Measurements from ENCODE around the gene MRPL54.

Gene MRPL54

DNA sequence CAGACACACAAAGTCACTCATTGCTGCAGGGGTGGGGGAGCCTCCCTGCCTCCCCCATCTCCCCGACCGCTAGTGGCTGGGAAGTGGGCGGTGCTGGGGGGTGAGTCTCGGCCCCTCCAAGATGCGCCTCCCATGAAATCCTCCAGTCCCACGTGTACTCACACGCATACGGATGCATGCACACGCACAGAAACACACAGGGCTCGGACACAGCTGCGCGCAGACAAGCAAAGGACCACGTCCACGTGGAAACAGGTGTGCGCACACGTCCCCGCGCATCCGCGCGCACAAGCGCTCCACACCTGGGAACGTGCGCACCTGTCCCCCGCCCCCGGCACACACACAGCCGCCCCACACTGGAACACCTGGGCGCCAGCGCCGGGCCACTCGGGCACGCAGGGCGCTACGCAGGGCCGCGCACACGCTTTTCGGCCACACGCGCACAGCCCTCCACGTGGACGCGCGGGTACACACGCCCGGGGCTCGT, 23.0 kb downstream of the MRPL54 start:
- no peak for DNase-seq (ENCODE audit: low spot score)

DNA sequence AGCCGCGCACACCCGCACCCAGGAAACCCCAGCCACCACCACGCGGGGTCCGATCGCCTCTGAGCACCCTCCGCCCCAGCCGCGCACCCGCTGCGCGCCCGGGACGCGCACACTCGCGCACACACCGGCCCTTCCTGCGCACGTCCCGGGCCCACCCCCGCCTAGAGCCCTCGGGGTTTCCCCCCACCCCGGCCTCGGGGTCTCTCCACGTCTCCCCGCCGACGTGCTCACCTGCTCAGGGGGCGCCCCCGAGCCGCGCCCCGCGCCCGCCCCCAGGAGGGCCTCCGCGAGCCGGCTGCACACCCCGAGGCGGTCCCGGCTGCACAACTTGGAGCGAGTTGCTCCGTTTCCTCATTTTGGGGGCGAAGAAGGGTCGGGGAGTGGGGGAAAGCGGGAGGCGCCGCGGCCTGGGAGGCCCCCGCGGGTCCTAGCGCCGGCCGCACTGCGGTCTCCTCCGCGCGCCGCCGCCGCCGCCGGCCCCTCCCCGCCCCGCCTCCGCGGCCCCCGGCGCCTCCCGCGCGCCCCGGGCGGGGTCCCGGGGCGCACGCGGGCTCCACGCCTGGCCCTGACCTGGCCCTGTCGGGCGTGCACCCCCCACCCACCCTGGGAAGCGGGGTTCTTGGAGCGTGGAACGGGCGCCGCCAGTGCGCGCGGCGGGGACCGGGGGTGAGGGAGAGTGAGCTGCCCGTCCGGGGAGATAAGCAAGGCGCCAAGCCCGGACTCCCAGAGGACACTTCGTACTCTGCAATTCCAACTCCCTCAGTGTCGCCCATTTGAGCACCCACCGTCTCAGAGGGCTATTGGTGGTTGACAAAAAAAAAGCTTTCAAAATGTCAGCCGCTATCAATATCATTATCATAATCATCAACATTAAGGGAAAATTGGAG, 23.7 kb downstream of the MRPL54 start, which contains the start of gene MATK:
Gene MATK (minus strand): TSS at position 444 of the 887 bp plus-strand sequence. CDS start 1,246 bp downstream, outside the sequence.
- DNase-seq (ENCODE audit: low spot score): no peak

DNA sequence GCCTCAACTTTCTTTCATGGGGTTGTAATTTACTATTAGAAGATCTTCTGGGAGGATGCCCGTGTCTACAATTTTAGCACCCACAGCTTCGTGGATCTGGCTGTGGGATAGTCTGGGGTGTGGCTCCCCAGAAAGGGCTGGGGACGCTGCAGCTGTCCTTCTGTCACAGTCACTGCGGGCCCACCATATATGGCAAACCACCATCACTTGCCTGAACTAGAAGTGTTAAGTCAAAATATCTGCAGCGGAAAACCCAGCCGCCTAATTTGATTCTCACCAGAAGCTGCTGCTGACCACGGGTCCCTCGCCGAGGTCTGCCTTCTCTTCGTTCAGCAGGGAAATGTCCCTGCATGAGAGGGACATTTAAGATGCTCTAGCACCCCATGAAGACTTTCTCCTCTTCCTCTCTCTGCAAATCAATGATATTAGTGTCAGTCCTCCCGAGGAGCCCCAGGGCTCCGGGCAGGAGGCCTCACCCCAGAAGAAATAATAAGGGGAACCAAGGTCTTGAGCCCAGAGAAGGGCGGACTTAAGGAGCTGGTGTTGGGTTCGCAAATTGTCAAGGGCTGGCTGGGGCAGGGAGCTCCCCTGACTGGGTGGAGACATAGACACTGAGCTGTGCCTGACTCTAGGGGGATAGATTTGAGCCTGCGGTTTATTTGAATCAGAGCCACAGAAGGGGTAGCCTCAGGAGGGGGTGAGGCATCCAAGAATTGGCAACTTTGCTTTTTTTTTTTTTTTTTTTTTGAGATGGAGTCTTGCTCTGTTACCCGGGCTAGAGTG, 26.7 kb downstream of the MRPL54 start:
- no peak for DNase-seq (ENCODE audit: low spot score)

DNA sequence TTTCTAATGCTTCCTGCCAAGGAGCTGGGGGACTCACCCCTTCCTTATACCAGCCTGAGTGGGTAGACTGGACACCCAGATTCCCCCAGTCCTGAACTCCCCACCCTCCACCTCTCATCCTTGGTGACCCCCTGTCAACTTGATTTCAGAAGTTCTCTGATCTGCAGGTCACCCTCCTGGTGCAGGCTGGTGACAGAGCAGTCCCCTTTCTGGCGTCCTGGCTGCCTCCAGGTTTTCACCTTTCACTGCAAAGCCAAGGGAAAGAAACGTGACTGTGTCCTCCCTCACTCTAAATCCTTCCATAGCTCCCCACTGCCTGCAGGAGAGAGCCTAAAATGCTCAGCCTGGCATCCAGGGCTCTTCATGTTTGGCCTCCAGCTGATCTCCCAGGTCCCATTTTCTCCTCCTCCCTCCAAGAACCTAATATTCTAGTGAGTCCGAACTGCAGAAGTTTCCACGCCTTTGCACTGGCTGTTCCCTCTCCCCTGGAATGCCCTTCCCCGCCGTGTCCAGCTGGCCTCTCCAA, 27.8 kb downstream of the MRPL54 start:
- no peak for DNase-seq (ENCODE audit: low spot score)

DNA sequence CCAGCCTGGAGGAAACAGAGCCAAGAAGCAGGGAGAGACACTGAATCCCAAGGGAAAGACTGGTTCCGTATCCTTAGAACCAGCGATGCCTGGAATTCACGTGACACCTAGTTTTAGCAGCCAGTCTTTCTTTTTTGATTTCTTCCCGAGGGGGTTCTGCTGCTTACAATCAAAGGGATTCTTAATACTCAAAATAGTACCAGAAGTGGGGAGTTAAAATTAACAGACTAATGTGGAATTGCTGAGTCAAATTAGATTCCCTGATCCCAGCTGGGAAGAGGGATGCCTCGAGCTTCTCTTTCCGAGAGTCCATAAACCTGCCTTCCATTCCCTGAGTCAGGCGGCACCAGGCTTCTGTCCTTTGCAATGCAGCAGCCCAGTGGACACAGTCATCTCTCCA, 28.5 kb downstream of the MRPL54 start:
- DNase-seq (ENCODE audit: low spot score): no peak

DNA sequence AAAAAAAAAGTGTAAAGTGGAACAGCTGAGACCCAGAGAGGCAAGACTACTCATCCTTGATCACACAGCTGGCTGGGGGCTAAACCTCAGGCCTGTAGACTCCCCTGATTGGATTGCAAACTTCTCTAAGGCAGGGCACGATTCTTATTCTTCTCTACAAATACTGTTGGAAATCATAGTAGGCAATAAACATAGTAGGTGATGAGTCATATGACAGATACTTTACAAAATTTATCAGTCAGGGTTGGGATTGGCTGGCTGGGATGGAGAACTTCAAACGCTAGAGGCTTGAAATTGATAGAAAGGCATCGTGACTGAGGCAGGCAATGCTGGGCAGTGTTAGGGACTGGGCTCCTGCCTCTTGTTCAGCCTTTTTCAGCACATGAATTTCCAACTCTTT, 29.6 kb downstream of the MRPL54 start:
- DNase-seq (ENCODE audit: low spot score): no peak

DNA sequence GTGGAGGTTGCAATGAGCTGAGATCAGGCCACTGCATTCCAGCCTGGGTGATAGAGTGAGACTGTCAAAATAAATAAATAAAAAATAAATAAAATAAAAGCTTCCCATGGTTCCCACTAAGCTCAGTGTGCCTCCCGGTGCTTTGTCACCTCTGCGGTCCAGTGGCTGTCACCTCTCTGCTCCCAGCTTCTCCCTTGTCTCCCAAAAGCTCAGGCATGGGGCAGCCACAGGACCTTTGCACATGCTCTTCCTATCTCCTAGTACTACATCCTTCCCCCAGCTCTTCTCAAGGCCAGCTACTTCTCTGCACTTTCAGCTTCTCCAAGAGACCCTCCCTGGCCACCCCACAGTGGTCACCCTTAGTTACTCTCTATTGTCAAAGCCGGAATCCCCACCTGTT, 31.3 kb downstream of the MRPL54 start:
- no peak for DNase-seq (ENCODE audit: low spot score)

DNA sequence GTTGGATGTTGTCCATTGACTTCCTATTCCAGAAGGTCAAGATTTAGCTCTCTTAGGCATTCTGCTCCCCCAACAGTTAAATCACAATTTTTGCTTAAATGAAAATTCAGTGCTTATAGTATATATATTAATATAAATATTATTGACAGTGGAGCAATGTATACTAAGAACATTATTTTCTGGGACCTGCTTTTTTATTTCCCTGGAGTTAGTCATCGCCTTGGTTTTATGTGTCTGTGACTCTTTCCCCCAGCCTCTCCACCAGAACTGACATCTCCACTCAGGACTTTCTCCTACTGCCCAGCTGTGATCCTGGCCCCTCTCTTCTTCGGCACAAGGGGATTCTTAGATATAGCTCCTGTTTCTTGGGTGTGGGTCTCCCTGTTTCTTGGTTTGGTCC, 33.9 kb downstream of the MRPL54 start:
- DNase-seq (ENCODE audit: low spot score): no peak

DNA sequence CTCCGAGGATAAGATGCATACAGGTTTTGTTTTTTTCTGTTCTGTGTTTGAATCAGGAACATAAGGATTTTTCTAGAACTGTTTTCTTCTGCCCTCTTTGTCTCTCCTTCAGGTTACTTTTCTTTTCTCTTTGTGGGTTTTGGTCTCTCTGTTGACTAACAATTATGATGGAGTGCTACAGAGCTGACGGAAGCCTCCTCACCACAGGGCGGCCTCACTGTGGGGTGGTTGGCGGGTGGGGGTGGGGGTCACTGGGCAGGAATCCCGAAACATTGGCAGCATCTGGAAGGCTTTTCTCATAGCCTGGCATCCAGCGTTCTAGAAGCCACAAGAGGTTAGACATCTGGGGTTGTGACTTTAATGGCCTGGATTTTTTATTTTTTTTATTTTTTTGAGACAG, 35.7 kb downstream of the MRPL54 start:
- DNase-seq (ENCODE audit: low spot score): no peak

DNA sequence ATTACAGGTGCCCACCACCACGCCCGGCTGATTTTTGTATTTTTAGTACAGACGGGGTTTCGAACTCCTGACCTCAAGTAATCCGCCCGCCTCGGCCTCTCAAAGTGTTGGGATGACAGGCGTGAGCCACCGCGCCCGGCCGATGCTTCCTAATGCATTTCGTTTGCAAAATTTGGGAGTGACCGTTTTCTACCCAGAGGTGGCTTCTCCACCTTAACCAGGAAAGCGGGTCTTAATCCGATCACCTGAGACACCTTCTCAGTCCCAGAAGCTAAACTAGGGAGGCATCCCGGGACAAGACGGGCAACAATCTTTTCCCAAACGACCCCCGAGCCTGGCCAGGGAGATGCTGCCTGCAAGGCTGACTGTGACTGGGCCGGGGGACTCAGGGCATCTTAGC, 38.5 kb downstream of the MRPL54 start:
- DNase-seq (ENCODE audit: low spot score): no peak

DNA sequence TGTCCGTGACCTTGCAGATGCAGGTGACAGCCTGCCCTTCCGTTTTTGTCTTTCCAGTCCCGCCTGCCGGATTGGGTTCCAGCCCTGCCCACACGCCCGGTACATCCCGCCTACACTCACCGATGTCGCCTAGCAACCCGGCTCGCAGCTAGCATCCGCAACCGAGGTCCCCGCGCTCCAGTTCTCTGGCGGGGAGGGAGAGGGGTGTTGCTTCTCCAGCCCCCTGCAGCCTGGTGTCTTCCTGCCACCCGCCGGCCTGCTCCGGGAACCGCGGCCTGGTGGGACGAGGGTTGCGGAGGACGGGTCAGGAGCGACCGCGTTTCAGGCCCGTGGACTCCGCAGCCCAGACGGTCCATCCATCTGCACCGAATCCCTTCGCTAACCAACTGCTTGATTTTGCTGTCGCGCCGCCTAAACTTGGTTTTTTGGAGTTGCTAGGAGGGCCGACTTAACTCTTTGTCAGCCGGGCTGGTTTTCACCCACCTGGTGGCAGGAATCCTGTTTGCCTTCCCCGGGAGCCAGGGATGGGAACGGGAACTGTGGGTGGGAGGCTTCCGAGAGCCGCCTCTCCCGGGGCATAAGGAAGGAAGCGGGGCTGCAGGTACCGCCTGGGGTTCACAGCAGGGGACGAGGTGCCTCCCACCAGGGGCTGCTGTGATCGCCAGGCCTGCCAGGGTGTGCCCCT, 39.1 kb downstream of the MRPL54 start:
- no peak for DNase-seq (ENCODE audit: low spot score)

DNA sequence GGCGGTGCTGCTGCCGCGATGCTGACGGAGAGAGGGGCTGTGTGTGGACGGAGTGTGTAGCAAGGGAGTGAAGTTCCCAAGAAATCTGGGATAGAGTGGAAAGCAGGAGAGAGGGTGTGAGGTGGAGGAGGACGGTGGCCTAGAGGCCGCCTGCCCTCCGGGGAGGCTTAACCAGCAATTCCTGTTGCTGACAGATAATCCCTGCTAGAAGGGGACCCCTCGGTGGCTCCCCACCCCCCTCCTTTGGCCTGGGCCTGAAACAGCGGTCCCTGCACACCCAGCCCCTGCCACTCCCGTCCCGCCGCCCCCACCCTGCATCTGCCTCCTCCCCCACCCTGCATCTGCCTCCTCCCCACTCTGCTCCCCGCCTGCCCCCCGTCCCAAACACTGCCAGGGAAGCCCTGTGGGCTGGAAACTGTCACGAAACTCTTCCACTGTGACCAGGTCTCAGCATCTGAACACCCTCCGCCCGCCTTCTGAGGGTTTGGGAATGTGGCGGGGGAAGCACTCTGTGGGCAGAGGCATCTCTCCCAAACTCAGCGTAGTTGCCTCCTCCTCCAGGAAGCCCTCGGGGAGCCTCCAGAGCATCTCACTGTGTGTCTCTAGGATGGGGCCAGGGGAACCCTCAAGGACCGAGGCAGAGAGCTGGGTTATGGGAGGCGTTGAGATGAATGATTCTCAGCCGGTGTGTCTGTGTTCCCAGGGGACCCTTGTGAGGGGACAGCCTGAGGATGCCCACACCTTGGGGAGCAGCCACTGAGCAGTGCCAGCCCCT, 40.8 kb downstream of the MRPL54 start:
- DNase-seq (ENCODE audit: low spot score): no peak

DNA sequence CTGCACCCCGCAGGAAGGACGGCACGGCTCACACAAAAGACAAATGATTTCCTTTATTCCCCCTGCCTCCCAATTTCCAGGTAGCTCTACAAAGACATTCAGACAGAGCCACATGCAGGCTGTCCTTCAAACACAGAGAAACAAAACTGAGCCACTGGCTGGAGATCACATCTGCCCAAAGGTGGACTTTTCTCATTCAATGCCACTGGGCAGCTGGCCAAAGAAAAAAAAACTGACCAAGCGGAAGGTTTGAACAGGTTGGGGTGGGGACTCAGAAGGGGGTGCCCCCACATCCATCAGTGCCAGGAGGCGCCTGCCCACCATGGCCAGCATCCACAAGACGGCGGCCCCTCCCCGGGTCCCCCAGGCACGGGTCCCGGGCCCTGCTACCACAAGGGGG, 41.5 kb downstream of the MRPL54 start:
- DNase-seq (ENCODE audit: low spot score): no peak

DNA sequence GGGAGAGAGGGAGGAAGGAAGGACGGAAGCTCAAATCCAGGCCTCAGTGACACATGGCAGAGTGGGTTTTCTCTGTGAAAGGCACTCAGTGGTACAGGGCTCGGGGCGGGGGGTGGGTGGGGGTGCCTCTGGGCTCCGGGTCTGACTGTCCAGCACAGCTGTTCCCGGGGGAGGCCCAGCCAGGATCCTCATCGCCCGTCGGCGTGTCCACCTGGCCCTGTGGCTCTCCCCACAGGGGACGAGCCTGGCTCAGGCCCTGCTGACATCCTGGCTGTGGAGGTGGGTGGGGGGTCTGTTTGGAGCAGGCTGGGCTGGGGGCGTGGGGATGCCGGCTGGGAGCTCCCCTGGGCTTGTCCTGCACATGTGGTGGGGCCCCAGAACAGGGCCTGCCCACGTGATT, 41.9 kb downstream of the MRPL54 start:
- DNase-seq (ENCODE audit: low spot score): no peak

DNA sequence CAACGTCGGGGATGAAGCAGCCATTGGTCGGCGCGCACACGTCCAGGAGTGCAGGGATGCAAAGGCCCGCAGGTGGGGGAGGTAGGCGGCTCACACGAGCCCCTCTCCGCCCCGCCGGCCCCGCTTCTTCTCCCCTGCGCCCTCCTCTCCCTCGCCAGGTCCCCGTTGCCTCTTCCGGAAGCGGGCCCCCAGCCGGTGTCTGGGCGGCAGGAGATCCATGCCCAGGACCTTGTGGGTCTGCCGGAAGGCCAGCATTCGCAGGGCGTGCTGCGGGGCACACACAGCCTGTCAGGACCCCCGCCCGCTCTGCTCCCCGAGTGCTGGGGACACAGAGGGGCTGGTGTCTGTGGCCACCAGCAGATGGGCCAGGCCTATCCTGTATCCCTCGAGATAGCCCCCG, 43.4 kb downstream of the MRPL54 start:
- no peak for DNase-seq (ENCODE audit: low spot score)

DNA sequence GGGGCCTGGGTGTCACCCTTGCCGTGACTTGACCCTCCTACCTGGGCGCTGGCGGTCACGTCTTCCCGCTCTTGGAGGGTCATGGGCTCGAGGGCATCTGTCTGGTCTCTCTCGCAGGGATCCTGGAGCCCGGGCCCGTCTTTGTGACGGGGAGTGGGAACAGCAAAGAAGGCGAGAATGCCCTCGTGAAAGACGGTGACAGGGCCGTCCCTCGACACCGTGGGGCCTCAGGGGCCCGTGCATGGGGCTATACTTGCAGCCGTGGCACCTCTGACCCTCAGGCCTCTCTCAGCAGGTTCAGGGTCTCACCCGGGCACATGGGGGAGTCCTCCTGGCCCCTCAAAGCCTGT, 44.6 kb downstream of the MRPL54 start:
- no peak for DNase-seq (ENCODE audit: low spot score)

DNA sequence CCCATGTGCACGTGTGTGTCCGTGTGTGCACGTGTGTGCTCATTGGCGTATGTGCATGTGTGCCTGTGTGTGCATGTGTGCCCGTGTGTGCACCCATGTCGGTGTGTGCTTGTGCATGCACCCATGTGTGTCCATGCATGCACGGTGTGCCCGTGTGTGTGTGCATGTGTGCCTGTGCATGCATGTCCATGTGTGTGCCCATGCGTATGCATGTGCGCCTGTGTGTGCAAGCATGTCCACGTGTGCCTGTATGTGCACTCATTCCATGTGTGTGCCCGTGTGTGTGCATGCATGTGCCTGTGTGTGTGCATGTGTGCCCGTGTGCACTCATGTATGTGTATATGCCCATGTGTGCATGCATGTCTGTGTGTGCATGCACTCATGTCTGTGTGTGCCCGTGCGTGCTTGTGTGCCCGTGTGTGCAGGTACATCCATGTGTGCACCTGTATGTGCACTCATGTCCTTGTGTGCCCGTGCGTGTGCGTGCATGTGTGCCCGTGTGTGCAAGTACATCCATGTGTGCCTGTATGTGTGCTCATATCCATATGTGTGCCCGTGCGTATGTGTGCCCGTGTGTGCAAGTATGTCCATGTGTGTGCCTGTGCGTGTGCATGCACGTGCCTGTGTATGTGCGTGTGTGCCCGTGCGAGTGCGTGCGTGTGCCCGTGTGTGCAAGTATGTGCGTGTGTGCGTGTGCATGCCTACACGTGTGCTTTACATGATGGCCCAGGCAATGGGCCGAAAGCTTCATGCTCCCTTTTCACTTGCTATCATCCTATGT, 45.3 kb downstream of the MRPL54 start:
- no peak for DNase-seq (ENCODE audit: low spot score)

DNA sequence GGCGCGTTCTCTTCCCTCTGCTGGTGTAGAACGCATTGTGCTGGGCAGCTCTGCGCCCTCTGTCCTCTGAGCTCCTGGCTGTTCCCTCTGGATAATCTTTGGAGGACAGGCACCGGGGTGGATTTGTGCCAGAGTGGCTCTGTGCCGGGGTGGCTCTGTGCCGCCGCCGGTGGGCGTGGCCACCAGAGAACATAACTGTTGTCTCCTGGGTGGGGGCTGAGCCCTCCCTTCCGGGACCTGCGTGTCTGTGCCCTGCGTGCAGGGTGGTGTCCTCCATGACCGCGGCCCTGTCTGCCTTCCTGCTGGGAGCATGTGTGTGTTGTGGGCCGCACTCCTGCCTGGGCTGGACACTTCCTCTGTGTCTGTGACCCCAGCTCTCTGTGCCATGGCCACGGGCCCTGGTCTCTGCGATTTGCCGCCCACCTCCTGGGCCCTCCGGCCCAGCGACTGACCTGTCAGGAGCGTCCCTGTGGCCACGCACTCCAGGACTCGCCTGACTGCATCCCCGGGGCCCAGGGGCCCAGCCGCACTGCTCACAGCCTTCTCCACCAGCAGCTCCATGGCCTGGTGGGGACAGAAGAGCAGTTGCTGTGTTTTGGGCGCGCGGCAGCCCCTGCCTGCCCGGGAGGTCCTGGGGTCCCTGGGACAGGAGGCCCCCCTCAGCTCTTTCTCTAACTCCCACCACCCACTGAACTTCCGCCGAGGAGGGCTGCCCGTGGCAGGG, 46.1 kb downstream of the MRPL54 start:
- no peak for DNase-seq (ENCODE audit: low spot score)

DNA sequence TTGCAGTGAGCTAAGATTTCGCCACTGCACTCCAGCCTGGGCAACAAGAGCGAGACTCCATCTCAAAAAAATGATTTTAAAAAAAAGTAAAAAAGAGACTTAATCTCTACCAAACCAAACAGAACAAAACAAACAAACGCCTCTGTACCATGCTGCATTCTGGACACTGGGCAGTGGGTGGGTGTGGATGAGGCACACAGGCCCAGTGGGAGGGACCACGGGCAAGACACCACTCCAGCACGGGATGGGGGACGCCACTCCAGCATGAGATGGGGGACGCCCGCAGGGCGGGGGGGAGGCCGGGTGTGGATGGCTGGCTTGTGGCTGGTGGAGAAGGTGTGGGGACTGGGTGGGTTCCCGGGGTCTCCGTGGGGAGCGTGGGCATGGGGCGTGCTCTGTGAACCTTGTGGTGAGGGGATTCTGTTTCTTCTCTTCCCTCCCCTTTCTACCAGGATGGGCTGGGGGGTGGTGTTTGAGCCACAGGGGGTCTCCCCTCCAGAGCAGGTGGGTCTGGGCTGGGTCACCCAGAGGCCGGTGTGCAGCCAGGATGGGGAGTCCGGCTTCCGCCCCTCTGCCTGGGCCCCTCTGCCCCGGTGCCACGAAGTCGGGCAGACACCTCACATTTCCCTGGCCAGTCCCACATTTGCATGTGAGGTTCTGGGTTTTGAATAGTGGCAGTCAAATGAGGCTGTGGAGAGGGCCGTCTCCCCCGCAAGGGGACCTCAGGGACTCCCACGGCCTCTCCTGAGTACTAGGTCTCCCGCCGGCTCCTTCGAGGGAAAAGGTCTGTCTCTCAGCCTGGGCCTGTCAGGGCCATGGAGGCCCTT, 47.6 kb downstream of the MRPL54 start:
- DNase-seq (ENCODE audit: low spot score): no peak

Data from HuH-7.5 (cell line).